Heart left ventricle (tissue), 16 donors: ENCODE measurements around the gene CHAC2. TPM values are rescaled to one million over a fixed set of nuclear protein-coding genes. Genes with fewer than 3 reads are reported as not detected.

Experiments used
- ATAC-seq, 4 donors: fragments of 200-7000 bp; cut with Tn5 transposase; one replicate each; pipeline ENCODE4 v1.9.1; 2020 to 2022; ENCODE audit warnings: moderate library complexity in 4 of 4, mild to moderate bottlenecking in 3 of 4, moderate number of reproducible peaks in 1 of 4
- DNase-seq, 5 donors: peaks; one replicate each; pipeline ENCODE4 v3.0.0-alpha.2; 2020
- H3K27ac ChIP-seq, 12 donors: fragments of 200-600 bp; sonication (generic) in 4 of 12; one replicate each; pipeline versions ENCODE4 v1.5.0 to v1.8.0; 2016 to 2022; ENCODE audit warnings: mild to moderate bottlenecking in 2 of 12
- H3K27me3 ChIP-seq, 9 donors: fragments of 200-600 bp; sonication (generic) in 2 of 9; one replicate each; pipeline versions ENCODE4 v1.5.1 to v1.8.0; 2016 to 2022; ENCODE audit warnings: mild to moderate bottlenecking in 3 of 9
- H3K36me3 ChIP-seq, 9 donors: fragments of 200-600 bp; sonication (generic) in 2 of 9; one replicate each; pipeline versions ENCODE4 v1.5.0 to v1.8.0; 2018 to 2022; ENCODE audit warnings: mild to moderate bottlenecking in 2 of 9
- H3K4me1 ChIP-seq, 12 donors: fragments of 200-600 bp; sonication (generic) in 4 of 12; one replicate each; pipeline versions ENCODE4 v1.5.0 to v1.8.0; 2016 to 2022; ENCODE audit warnings: mild to moderate bottlenecking in 3 of 12
- H3K4me3 ChIP-seq, 12 donors: fragments of 200-600 bp; sonication (generic) in 4 of 12; one replicate each; pipeline versions ENCODE4 v1.5.0 to v1.8.0; 2017 to 2022; ENCODE audit warnings: mild to moderate bottlenecking in 9 of 12, moderate library complexity in 4 of 12
- H3K9me3 ChIP-seq, 12 donors: fragments of 200-600 bp; sonication (generic) in 4 of 12; one replicate each; pipeline versions ENCODE4 v1.5.0 to v1.8.0; 2016 to 2022; ENCODE audit warnings: mild to moderate bottlenecking in 1 of 12
- POLR2A ChIP-seq, 2 donors: fragments of 450-650 bp; IDR thresholded peaks; one replicate each; pipeline ENCODE4 v1.6.1; 2017; ENCODE audit warnings: antibody characterized with exemption in 2 of 2, mild to moderate bottlenecking in 2 of 2, moderate library complexity in 2 of 2
- WGBS, 4 donors: extraction: QIAGEN DNeasy Blood & Tissue Kit in 2 of 4; methylation state at CpG; one replicate each; pipeline versions ENCODE4 v1.1.5 to v1.1.7; 2013 to 2018; 5-methylcytosine and 5-hydroxymethylcytosine counted together
- intact Hi-C, 10 donors: fragments of 100-400 bp; cut with DNase I; formaldehyde crosslinking; loops; one replicate each; pipeline versions ENCODE4 v1.11.1 to v1.14.2; 2022
- polyA plus RNA-seq, 2 donors: library from polyadenylated mRNA; stranded (reverse); fragments of 200-250 nt; gene quantifications; one replicate each; pipeline ENCODE4 v1.2.3, GENCODE V29; 2013
- total RNA-seq, 9 donors: library from RNA; depleted of rRNA in 2 of 9; stranded (reverse); fragments of >200 nt in 2 of 9; fragmentation: NEBNext Ultra II Directional in 3 of 9; extraction: Animal tissue kit (Norgen Biotek cat#: 25700) in 3 of 9; gene quantifications; one replicate each; pipeline versions ENCODE4 v1.1.0 to v1.2.4, GENCODE V29; 2016 to 2023
- TF ChIP-seq, protein P1 (sequence below), 12 donors: fragments of 200-600 bp; sonication (generic) in 4 of 12; IDR thresholded peaks; one replicate each; pipeline versions ENCODE4 v1.5.0 to v1.8.0; 2018 to 2022; ENCODE audit warnings: antibody characterized with exemption in 12 of 12, mild to moderate bottlenecking in 5 of 12
- donor health status: ischemic (EF 13 %, LVEDD 7.1; RV severe dilation, severe dysfunction).
- donor health status: healthy with polysubstance abuse.
- donor health status: DM: no; HTN: yes; CAD: no.
- donor health status: DM: no; HTN: no; CAD: no.
- donor health status: ischemic (EF 25% LVEDD 6.9; RV normal size, moderate dysfunction).
- donor health status: ischemic (EF 25% LVEDD 5.7; RV mildly dilated, moderate dysfunction).
- donor health status: healthy.
- donor health status: DM: yes; HTN: yes; CAD: no.
- donor health status: ischemic (EF 35%, LVEDD 5.7; RV mildly dilated, moderate dysfunction).
- donor health status: nonischemic (EF 11% LVEDD 7.7; RV severe dilation, severe dysfunction).
- donor health status: DM: yes; HTN: yes; CAD: no.
- donor health status: PGD.
- donor health status: ischemic (EF 29% LVEDD 5.4; RV normal size, mild dysfunction).
- donor health status: nonischemic (EF 23%, LVEDD 6.1; RV moderate dilation, normal function).

The CHAC2 gene
- total and polyA plus RNA-seq, 11 donors, result 1.4 to 10.1 (median 3.2) TPM

DNA sequence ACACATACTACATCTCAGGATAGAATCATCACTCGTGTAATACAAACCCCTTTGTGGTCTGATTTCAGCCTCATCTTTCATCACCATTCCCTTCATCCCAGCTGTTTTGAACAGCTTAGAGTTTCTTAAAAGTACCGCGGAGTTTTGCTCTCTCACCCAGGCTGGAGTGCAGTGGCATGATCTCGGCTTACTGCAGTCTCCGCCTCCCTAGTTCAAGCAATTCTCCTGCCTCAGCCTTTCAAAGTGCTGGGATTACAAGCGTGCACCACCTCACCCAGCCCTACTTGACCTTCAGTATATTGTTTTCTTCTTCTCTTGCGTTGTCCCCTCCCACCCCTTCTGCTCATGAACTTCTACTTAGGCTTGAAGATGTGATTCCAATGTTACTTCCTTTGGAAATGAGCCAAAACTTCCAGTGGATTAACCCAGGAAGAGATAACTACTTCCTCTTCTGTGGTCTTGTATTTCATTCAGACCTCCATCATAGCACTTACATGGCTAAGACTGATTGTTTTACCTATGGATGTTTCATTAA is 35.1 kb downstream of the CHAC2 start:
- Histone ChIP-seq H3K27ac (peak overlapping the region in 1 of 12 donors; percentile 20), H3K4me3 (no peak overlapping the region), H3K9me3 (no peaks in the 10 kb centered on the region), H3K36me3 (peaks cover 0 to 100% (median 99%) of the 10 kb centered on the region in 9 donors), H3K4me1 (peaks cover 0 to 6% (median 0%) of the 10 kb centered on the region in 12 donors), H3K27me3 (no peaks in the 10 kb centered on the region)
- TF ChIP-seq, protein P1, sequence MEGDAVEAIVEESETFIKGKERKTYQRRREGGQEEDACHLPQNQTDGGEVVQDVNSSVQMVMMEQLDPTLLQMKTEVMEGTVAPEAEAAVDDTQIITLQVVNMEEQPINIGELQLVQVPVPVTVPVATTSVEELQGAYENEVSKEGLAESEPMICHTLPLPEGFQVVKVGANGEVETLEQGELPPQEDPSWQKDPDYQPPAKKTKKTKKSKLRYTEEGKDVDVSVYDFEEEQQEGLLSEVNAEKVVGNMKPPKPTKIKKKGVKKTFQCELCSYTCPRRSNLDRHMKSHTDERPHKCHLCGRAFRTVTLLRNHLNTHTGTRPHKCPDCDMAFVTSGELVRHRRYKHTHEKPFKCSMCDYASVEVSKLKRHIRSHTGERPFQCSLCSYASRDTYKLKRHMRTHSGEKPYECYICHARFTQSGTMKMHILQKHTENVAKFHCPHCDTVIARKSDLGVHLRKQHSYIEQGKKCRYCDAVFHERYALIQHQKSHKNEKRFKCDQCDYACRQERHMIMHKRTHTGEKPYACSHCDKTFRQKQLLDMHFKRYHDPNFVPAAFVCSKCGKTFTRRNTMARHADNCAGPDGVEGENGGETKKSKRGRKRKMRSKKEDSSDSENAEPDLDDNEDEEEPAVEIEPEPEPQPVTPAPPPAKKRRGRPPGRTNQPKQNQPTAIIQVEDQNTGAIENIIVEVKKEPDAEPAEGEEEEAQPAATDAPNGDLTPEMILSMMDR (IDR thresholded peaks at IDR 0.05), result no peak
- intact Hi-C loops, result no loop called here
- 48 to 57% (median 49%) methylated on average over 7 of the region's 7 CpGs for WGBS, 4 donors
- ATAC-seq (peak in 1 of 4 donors; percentile 20), DNase-seq (no peak)

GRCh38 chr2:53811601-53812000 is 44.0 kb downstream of the CHAC2 start:
- 84 to 87% (median 84%) methylated on average over 3 of the region's 3 CpGs for WGBS, 4 donors
- peaks cover 0 to 13% (median 0%) of the 10 kb centered on the region in 12 donors for H3K4me1 ChIP-seq
- DNase-seq (no peak), ATAC-seq (peak in 1 of 4 donors; percentile 43)
- H3K27ac ChIP-seq, result peak overlapping the region in 7 of 12 donors; percentile 1 to 51 (median 36)
- H3K9me3 ChIP-seq, result no peaks in the 10 kb centered on the region
- peaks cover 0 to 100% (median 99%) of the 10 kb centered on the region in 9 donors for H3K36me3 ChIP-seq
- intact Hi-C loops, result no loop called here
- TF ChIP-seq, protein P1 (IDR thresholded peaks at IDR 0.05), result no peak
- no peak for TF ChIP-seq POLR2A (IDR thresholded peaks at IDR 0.05)
- H3K4me3 ChIP-seq, result no peak overlapping the region
- no peaks in the 10 kb centered on the region for H3K27me3 ChIP-seq

- DNase-seq (no peak), ATAC-seq (peak in 2 of 4 donors; percentile 25 to 40)
- Histone ChIP-seq H3K27ac (peak overlapping the region in 6 of 12 donors; percentile 33 to 51 (median 41)), H3K36me3 (peaks cover 0 to 100% (median 99%) of the 10 kb centered on the region in 9 donors), H3K9me3 (no peaks in the 10 kb centered on the region), H3K27me3 (no peaks in the 10 kb centered on the region), H3K4me3 (no peak overlapping the region), H3K4me1 (peaks cover 0 to 13% (median 0%) of the 10 kb centered on the region in 12 donors)
- no peak for TF ChIP-seq POLR2A (IDR thresholded peaks at IDR 0.05)
- TF ChIP-seq, protein P1 (IDR thresholded peaks at IDR 0.05), result no peak
- intact Hi-C loops, result no loop called here
Measured at GRCh38 chr2:53813151-53813550, 45.5 kb downstream of the CHAC2 start.

- TF ChIP-seq POLR2A (IDR thresholded peaks at IDR 0.05), result no peak
- TF ChIP-seq, protein P1 (IDR thresholded peaks at IDR 0.05), result no peak
- Histone ChIP-seq H3K4me1 (no peaks in the 10 kb centered on the region), H3K27me3 (no peaks in the 10 kb centered on the region), H3K27ac (no peak overlapping the region), H3K4me3 (no peak overlapping the region), H3K36me3 (peaks cover 0 to 69% (median 57%) of the 10 kb centered on the region in 9 donors), H3K9me3 (no peaks in the 10 kb centered on the region)
- intact Hi-C loops, result no loop called here
- DNase-seq (no peak), ATAC-seq (no peak)
- 90 to 97% (median 93%) methylated on average over 3 of the region's 3 CpGs for WGBS, 4 donors
Measured at GRCh38 chr2:53818854-53819435, 51.3 kb downstream of the CHAC2 start.
